Loucy (cell line): ENCODE results near the gene SH3BGRL2.

Experiments
- H2AFZ ChIP-seq: fragments of 200-600 bp; sonication (generic); 2 replicates; pipeline ENCODE4 v1.6.0; 2016; ENCODE audit warnings: antibody characterized with exemption, mild to moderate bottlenecking, low read length, moderate library complexity
- H3F3A ChIP-seq: fragments of 200-600 bp; 2 replicates; pipeline ENCODE4 v1.6.0; 2016; ENCODE audit warnings: antibody characterized with exemption, low read depth, mild to moderate bottlenecking
- H3K27me3 ChIP-seq: fragments of 200-600 bp; sonication (generic); 2 replicates; pipeline ENCODE4 v1.6.1; 2014; ENCODE audit warnings: low read length, mild to moderate bottlenecking; ENCODE audit not compliant: insufficient read depth, poor library complexity, severe bottlenecking
- H3K36me3 ChIP-seq: fragments of 200-600 bp; sonication (generic); 2 replicates; pipeline ENCODE4 v1.6.1; 2016; ENCODE audit warnings: low read length; ENCODE audit not compliant: insufficient read depth
- H3K4me1 ChIP-seq: fragments of 200-600 bp; sonication (generic); 2 replicates; pipeline ENCODE4 v1.5.1; 2014; ENCODE audit warnings: low read length, mild to moderate bottlenecking; ENCODE audit not compliant: insufficient read depth, poor library complexity, severe bottlenecking
- H3K4me2 ChIP-seq: fragments of 200-600 bp; sonication (generic); 2 replicates; pipeline ENCODE4 v1.6.0; 2014; ENCODE audit warnings: antibody characterized with exemption, low read length, low read depth, mild to moderate bottlenecking; ENCODE audit not compliant: poor library complexity, severe bottlenecking
- H3K4me3 ChIP-seq: fragments of 200-600 bp; sonication (generic); 2 replicates; pipeline ENCODE4 v1.5.1; 2014; ENCODE audit warnings: low read length, mild to moderate bottlenecking, mixed read lengths; ENCODE audit not compliant: poor library complexity, severe bottlenecking
- H3K79me2 ChIP-seq: fragments of 200-600 bp; sonication (generic); 2 replicates; pipeline ENCODE4 v1.6.1; 2014; ENCODE audit warnings: low read length; ENCODE audit not compliant: insufficient read depth
- H3K9ac ChIP-seq: fragments of 200-600 bp; sonication (generic); 2 replicates; pipeline ENCODE4 v1.6.0; 2014; ENCODE audit warnings: mild to moderate bottlenecking, low read depth, low read length, moderate library complexity; ENCODE audit not compliant: poor library complexity, severe bottlenecking
- H3K9me2 ChIP-seq: fragments of 200-600 bp; sonication (generic); replicated peaks from 2 replicates; pipeline ENCODE4 v1.6.1; 2016; ENCODE audit warnings: low read depth, low read length, mixed read lengths
- H3K9me3 ChIP-seq: fragments of 200-600 bp; sonication (generic); 2 replicates; pipeline ENCODE4 v1.6.1; 2014; ENCODE audit warnings: mild to moderate bottlenecking, antibody characterized with exemption, low read length, low read depth; ENCODE audit not compliant: insufficient read depth
- H4K20me1 ChIP-seq: fragments of 200-600 bp; sonication (generic); 2 replicates; pipeline ENCODE4 v1.6.0; 2014; ENCODE audit warnings: antibody characterized with exemption, low read length, mild to moderate bottlenecking; ENCODE audit not compliant: insufficient read depth, poor library complexity, severe bottlenecking
- EZH2phosphoT487 ChIP-seq: fragments of 200-600 bp; IDR thresholded peaks from 2 replicates; pipeline ENCODE4 v1.6.1; 2018; ENCODE audit warnings: antibody characterized with exemption, mild to moderate bottlenecking, moderate library complexity, borderline replicate concordance
- TF ChIP-seq, protein P1 (sequence below): fragments of 200-600 bp; sonication (generic); conservative IDR thresholded peaks from 2 replicates; pipeline ENCODE4 v1.5.1; 2014; ENCODE audit warnings: mild to moderate bottlenecking, antibody characterized with exemption, low read length

The SH3BGRL2 gene

GRCh38 chr6:79631693-79632172 is 604 bp downstream of the SH3BGRL2 start:
- H3K4me1 ChIP-seq, result no peaks in the 10 kb centered on the region
- no peak overlapping the region for H3K9ac ChIP-seq
- H2AFZ ChIP-seq, result no peak overlapping the region
- H3K27me3 ChIP-seq, result no peaks in the 10 kb centered on the region
- no peak for TF ChIP-seq EZH2phosphoT487
- TF ChIP-seq, protein P1, sequence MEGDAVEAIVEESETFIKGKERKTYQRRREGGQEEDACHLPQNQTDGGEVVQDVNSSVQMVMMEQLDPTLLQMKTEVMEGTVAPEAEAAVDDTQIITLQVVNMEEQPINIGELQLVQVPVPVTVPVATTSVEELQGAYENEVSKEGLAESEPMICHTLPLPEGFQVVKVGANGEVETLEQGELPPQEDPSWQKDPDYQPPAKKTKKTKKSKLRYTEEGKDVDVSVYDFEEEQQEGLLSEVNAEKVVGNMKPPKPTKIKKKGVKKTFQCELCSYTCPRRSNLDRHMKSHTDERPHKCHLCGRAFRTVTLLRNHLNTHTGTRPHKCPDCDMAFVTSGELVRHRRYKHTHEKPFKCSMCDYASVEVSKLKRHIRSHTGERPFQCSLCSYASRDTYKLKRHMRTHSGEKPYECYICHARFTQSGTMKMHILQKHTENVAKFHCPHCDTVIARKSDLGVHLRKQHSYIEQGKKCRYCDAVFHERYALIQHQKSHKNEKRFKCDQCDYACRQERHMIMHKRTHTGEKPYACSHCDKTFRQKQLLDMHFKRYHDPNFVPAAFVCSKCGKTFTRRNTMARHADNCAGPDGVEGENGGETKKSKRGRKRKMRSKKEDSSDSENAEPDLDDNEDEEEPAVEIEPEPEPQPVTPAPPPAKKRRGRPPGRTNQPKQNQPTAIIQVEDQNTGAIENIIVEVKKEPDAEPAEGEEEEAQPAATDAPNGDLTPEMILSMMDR, result no peak
- H4K20me1 ChIP-seq, result no peaks in the 10 kb centered on the region
- H3K4me2 ChIP-seq, result no peak overlapping the region
- H3K9me2 ChIP-seq, result no peaks in the 10 kb centered on the region
- no peaks in the 10 kb centered on the region for H3F3A ChIP-seq
- H3K9me3 ChIP-seq, result no peaks in the 10 kb centered on the region
- no peak overlapping the region for H3K4me3 ChIP-seq
- H3K36me3 ChIP-seq, result no peaks in the 10 kb centered on the region
- H3K79me2 ChIP-seq, result no peaks in the 10 kb centered on the region

GRCh38 chr6:79632580-79632979 is 1.5 kb downstream of the SH3BGRL2 start:
- H3K79me2 ChIP-seq, result no peaks in the 10 kb centered on the region
- H3K4me2 ChIP-seq, result no peak overlapping the region
- TF ChIP-seq EZH2phosphoT487, result no peak
- no peaks in the 10 kb centered on the region for H3K27me3 ChIP-seq
- H2AFZ ChIP-seq, result no peak overlapping the region
- H3K9ac ChIP-seq, result no peak overlapping the region
- no peak overlapping the region for H3K4me3 ChIP-seq
- no peaks in the 10 kb centered on the region for H3F3A ChIP-seq
- no peaks in the 10 kb centered on the region for H3K9me3 ChIP-seq
- H3K36me3 ChIP-seq, result no peaks in the 10 kb centered on the region
- H3K9me2 ChIP-seq, result no peaks in the 10 kb centered on the region
- no peaks in the 10 kb centered on the region for H3K4me1 ChIP-seq
- no peaks in the 10 kb centered on the region for H4K20me1 ChIP-seq

DNA sequence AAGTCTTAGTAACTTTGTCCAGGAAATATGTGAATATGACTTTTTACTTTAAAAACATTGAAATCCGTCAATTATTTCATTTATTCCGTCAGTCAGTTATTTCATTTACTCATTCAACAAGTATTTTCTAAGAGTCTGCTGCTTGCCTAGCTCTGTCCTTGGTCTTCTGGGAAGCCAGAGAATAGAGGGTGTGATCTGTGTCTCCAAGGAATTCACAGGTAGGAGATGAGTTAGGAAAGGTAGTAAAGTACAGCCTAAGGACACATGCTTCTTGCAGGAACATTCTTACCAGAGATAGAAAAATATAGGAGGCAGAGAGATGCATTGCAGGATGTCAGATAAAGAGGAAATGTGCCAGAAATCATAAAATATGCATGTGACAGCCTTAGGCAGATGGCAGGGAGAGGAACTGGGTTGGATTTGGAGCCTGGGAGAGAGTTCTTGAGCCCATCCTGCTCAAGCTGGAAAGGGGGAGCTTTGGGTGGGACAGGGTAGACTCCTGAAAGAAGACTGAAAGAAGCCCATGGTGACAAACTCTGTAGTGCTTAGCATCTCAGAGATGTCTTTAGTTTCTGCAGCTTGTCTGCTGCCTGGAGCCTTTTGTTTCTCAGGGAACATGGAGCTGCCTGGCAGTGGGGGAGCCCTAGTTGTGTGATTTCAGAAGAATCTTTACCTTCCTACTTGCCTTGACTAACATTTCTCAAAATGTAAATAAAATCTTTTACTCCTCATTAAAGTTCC is 3.5 kb downstream of the SH3BGRL2 start:
- Histone ChIP-seq H3F3A (no peaks in the 10 kb centered on the region), H3K79me2 (no peaks in the 10 kb centered on the region), H3K9ac (no peak overlapping the region), H3K9me3 (no peaks in the 10 kb centered on the region), H3K9me2 (no peaks in the 10 kb centered on the region), H3K4me1 (no peaks in the 10 kb centered on the region), H3K27me3 (no peaks in the 10 kb centered on the region), H3K4me2 (no peak overlapping the region), H2AFZ (no peak overlapping the region), H3K36me3 (no peaks in the 10 kb centered on the region), H4K20me1 (no peaks in the 10 kb centered on the region), H3K4me3 (no peak overlapping the region)
- no peak for TF ChIP-seq EZH2phosphoT487
- TF ChIP-seq, protein P1, result no peak

DNA sequence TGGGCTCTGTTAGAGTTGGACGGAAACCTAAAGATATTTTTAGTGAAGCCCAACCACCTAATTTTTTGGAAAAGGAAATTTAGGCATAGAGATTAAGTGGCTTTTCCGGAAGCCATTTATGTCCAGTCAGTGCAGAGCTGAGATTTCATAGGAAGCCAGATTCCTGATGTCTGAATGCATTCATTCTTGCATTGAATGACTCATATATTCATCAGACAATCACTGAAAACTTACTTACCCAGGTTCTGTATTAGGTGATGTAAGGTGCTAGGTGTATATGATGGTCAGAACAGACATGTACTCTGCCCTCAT is 4.1 kb downstream of the SH3BGRL2 start:
- Histone ChIP-seq H3K9me3 (no peaks in the 10 kb centered on the region), H3K4me3 (no peak overlapping the region), H3K4me1 (no peaks in the 10 kb centered on the region), H4K20me1 (no peaks in the 10 kb centered on the region), H3K79me2 (no peaks in the 10 kb centered on the region), H3K9me2 (no peaks in the 10 kb centered on the region), H3K36me3 (no peaks in the 10 kb centered on the region), H3F3A (no peaks in the 10 kb centered on the region), H3K27me3 (no peaks in the 10 kb centered on the region), H3K4me2 (no peak overlapping the region), H3K9ac (no peak overlapping the region), H2AFZ (no peak overlapping the region)
- no peak for TF ChIP-seq EZH2phosphoT487
- TF ChIP-seq, protein P1, result no peak
